ENCODE measurements around the gene TCAP.

Gene TCAP

GRCh38 chr17:39647256-39647655 is 17.9 kb upstream of the TCAP start:
- Histone ChIP-seq H3K79me2 (ENCODE audit: insufficient read depth, low read length) (peaks cover 49% of the 10 kb centered on the region), H3K9ac (ENCODE audit: low read depth, low read length, poor library complexity, severe bottlenecking) (no peak overlapping the region), H4K20me1 (ENCODE audit: insufficient read depth, low read length, poor library complexity, severe bottlenecking) (peaks cover 11% of the 10 kb centered on the region), H3K4me2 (ENCODE audit: low read depth, low read length, poor library complexity, severe bottlenecking) (no peak overlapping the region), H3F3A (ENCODE audit: low read depth) (no peaks in the 10 kb centered on the region), H3K4me1 (ENCODE audit: insufficient read depth, low read length, poor library complexity, severe bottlenecking) (peaks cover 10% of the 10 kb centered on the region), H2AFZ (ENCODE audit: low read length) (no peak overlapping the region), H3K27me3 (ENCODE audit: insufficient read depth, low read length, poor library complexity, severe bottlenecking) (no peaks in the 10 kb centered on the region), H3K36me3 (ENCODE audit: insufficient read depth, low read length) (no peaks in the 10 kb centered on the region), H3K9me3 (ENCODE audit: insufficient read depth, low read depth, low read length) (no peaks in the 10 kb centered on the region), H3K4me3 (ENCODE audit: low read length, poor library complexity, severe bottlenecking) (no peak overlapping the region), H3K9me2 (replicated peaks; ENCODE audit: low read depth, low read length) (no peaks in the 10 kb centered on the region)
- TF ChIP-seq, protein P1, sequence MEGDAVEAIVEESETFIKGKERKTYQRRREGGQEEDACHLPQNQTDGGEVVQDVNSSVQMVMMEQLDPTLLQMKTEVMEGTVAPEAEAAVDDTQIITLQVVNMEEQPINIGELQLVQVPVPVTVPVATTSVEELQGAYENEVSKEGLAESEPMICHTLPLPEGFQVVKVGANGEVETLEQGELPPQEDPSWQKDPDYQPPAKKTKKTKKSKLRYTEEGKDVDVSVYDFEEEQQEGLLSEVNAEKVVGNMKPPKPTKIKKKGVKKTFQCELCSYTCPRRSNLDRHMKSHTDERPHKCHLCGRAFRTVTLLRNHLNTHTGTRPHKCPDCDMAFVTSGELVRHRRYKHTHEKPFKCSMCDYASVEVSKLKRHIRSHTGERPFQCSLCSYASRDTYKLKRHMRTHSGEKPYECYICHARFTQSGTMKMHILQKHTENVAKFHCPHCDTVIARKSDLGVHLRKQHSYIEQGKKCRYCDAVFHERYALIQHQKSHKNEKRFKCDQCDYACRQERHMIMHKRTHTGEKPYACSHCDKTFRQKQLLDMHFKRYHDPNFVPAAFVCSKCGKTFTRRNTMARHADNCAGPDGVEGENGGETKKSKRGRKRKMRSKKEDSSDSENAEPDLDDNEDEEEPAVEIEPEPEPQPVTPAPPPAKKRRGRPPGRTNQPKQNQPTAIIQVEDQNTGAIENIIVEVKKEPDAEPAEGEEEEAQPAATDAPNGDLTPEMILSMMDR (conservative IDR thresholded peaks at IDR 0.05; ENCODE audit: low read length) = no peak

DNA sequence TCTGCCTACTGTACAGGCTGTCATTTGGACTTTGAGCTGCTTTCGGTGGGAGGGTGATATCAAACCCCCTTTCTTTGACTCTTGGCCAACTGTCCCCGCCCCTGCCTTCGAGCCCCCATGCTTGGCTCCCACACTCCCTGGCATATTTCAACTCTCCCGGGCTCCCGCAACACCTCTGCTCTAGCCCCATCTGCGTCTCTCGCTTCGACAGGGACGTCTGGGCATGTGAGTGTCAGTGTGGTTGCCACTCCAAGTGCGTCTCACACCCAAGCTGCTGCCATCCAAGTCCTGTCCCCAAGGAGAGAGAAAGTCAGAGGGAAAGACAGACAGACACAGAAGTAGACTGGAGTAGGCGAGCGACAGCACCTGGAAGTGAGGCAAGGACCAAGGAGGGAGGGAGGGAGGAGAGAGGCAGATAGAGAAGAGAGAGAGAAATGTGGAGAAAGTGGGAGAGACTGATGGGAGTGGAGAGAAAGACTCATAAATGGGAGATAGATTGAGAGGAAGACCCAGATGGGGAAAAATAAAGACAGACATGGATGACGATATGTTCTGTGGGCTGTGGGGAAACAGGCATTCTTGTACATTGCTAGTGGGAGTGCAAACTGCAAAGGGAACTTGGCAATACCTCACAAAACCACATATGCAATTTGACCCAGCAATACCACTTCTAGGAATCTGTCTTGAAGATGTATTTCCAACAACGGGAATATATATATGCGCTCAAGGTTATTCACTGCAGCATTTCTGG is 16.4 kb upstream of the TCAP start:
- no peak for TF ChIP-seq EZH2phosphoT487 (IDR thresholded peaks at IDR 0.05; ENCODE audit: borderline replicate concordance)
- TF ChIP-seq, protein P1 (conservative IDR thresholded peaks at IDR 0.05; ENCODE audit: low read length) = no peak
- H3K4me1 ChIP-seq (ENCODE audit: insufficient read depth, low read length, poor library complexity, severe bottlenecking) = no peaks in the 10 kb centered on the region
- H3K36me3 ChIP-seq (ENCODE audit: insufficient read depth, low read length) = no peaks in the 10 kb centered on the region
- H3F3A ChIP-seq (ENCODE audit: low read depth) = no peaks in the 10 kb centered on the region
- peaks cover 6% of the 10 kb centered on the region for H4K20me1 ChIP-seq (ENCODE audit: insufficient read depth, low read length, poor library complexity, severe bottlenecking)
- no peak overlapping the region for H3K9ac ChIP-seq (ENCODE audit: low read depth, low read length, poor library complexity, severe bottlenecking)
- H3K79me2 ChIP-seq (ENCODE audit: insufficient read depth, low read length) = peaks cover 33% of the 10 kb centered on the region
- no peaks in the 10 kb centered on the region for H3K27me3 ChIP-seq (ENCODE audit: insufficient read depth, low read length, poor library complexity, severe bottlenecking)
- H3K4me2 ChIP-seq (ENCODE audit: low read depth, low read length, poor library complexity, severe bottlenecking) = no peak overlapping the region
- no peaks in the 10 kb centered on the region for H3K9me3 ChIP-seq (ENCODE audit: insufficient read depth, low read depth, low read length)
- H2AFZ ChIP-seq (ENCODE audit: low read length) = no peak overlapping the region
- H3K4me3 ChIP-seq (ENCODE audit: low read length, poor library complexity, severe bottlenecking) = no peak overlapping the region
- H3K9me2 ChIP-seq (replicated peaks; ENCODE audit: low read depth, low read length) = no peaks in the 10 kb centered on the region

- no peaks in the 10 kb centered on the region for H3K36me3 ChIP-seq (ENCODE audit: insufficient read depth, low read length)
- H4K20me1 ChIP-seq (ENCODE audit: insufficient read depth, low read length, poor library complexity, severe bottlenecking) = no peaks in the 10 kb centered on the region
- H3K4me3 ChIP-seq (ENCODE audit: low read length, poor library complexity, severe bottlenecking) = no peak overlapping the region
- H3K79me2 ChIP-seq (ENCODE audit: insufficient read depth, low read length) = peaks cover 21% of the 10 kb centered on the region
- no peaks in the 10 kb centered on the region for H3K9me3 ChIP-seq (ENCODE audit: insufficient read depth, low read depth, low read length)
- no peaks in the 10 kb centered on the region for H3F3A ChIP-seq (ENCODE audit: low read depth)
- no peak overlapping the region for H3K9ac ChIP-seq (ENCODE audit: low read depth, low read length, poor library complexity, severe bottlenecking)
- no peaks in the 10 kb centered on the region for H3K9me2 ChIP-seq (replicated peaks; ENCODE audit: low read depth, low read length)
- H3K4me1 ChIP-seq (ENCODE audit: insufficient read depth, low read length, poor library complexity, severe bottlenecking) = no peaks in the 10 kb centered on the region
- no peaks in the 10 kb centered on the region for H3K27me3 ChIP-seq (ENCODE audit: insufficient read depth, low read length, poor library complexity, severe bottlenecking)
- H2AFZ ChIP-seq (ENCODE audit: low read length) = no peak overlapping the region
- TF ChIP-seq, protein P1 (conservative IDR thresholded peaks at IDR 0.05; ENCODE audit: low read length) = no peak
- no peak for TF ChIP-seq EZH2phosphoT487 (IDR thresholded peaks at IDR 0.05; ENCODE audit: borderline replicate concordance)
- H3K4me2 ChIP-seq (ENCODE audit: low read depth, low read length, poor library complexity, severe bottlenecking) = no peak overlapping the region
Measured at GRCh38 chr17:39650121-39650579, 15.0 kb upstream of the TCAP start.

All from Loucy (cell line).